ENCODE measurements around the gene GJC2. TPM values are rescaled to one million over a fixed set of nuclear protein-coding genes. Genes with fewer than 3 reads are reported as not detected.

GJC2 gene
- total RNA-seq, 1 experiment from 2014 or later, result 0.76 TPM

- Histone ChIP-seq H3K4me2 (ENCODE audit: low read length) (no peak overlapping the region), H3K9me2 (ENCODE audit: insufficient read depth) (no peaks in the 10 kb centered on the region), H3K9ac (ENCODE audit: low read length) (no peak overlapping the region), H3K4me1 (ENCODE audit: control insufficient read depth in 1 of 2, insufficient read depth in 2 of 2, low read length in 2 of 2) (peaks cover 9 to 34% of the 10 kb centered on the region in 2 experiments; a peak in 3 of 4 replicates), H3K9me3 (ENCODE audit: control insufficient read depth in 1 of 2, insufficient read depth in 1 of 2, low read depth in 1 of 2, low read length in 2 of 2) (no peaks in the 10 kb centered on the region), H3K79me2 (ENCODE audit: insufficient read depth, low read length) (no peaks in the 10 kb centered on the region), H3K4me3 (replicated peaks in 1 of 2; ENCODE audit: low read depth in 1 of 2, low read length in 2 of 2) (no peak overlapping the region), H3K36me3 (ENCODE audit: control insufficient read depth in 1 of 2, insufficient read depth in 2 of 2, low read length in 2 of 2) (no peaks in the 10 kb centered on the region), H3K27ac (ENCODE audit: low read depth, low read length) (no peak overlapping the region), H2AFZ (ENCODE audit: low read depth, low read length, poor library complexity, severe bottlenecking) (no peak overlapping the region), H3K27me3 (ENCODE audit: insufficient read depth, low read length) (no peaks in the 10 kb centered on the region), H4K20me1 (ENCODE audit: insufficient read depth) (no peaks in the 10 kb centered on the region)
- DNase-seq (ENCODE audit: low read depth, low spot score) (no peak), ATAC-seq (no peak)
- POLR2A ChIA-PET, result no interaction called here
- CTCF ChIA-PET, result no interaction called here
- intact Hi-C loops (cut with micrococcal nuclease), result no loop called here
- no peak for TF ChIP-seq SP1 (IDR thresholded peaks at IDR 0.05; ENCODE audit: low read depth)
- TF ChIP-seq ZFX (IDR thresholded peaks at IDR 0.05), result no peak
- TF ChIP-seq ELF1 (IDR thresholded peaks at IDR 0.05; ENCODE audit: borderline replicate concordance, low read depth), result no peak
- TF ChIP-seq CBX3 (IDR thresholded peaks at IDR 0.05; ENCODE audit: low read depth), result no peak
- no peak for TF ChIP-seq EZH2 (IDR thresholded peaks at IDR 0.05)
- TF ChIP-seq CEBPB (IDR thresholded peaks at IDR 0.05; ENCODE audit: low read depth), result no peak
- TF ChIP-seq EGR1 (IDR thresholded peaks at IDR 0.05; ENCODE audit: low read depth), result no peak
- no peak for TF ChIP-seq POLR2AphosphoS5 (IDR thresholded peaks at IDR 0.05; ENCODE audit: low read depth, low read length)
- no peak for TF ChIP-seq MAX (IDR thresholded peaks at IDR 0.05)
- TF ChIP-seq JUND (IDR thresholded peaks at IDR 0.05), result no peak
- TF ChIP-seq POLR2A (IDR thresholded peaks at IDR 0.05; ENCODE audit: borderline replicate concordance, extremely low read depth, insufficient read depth, insufficient read length), result no peak
- no peak for TF ChIP-seq YY1 (IDR thresholded peaks at IDR 0.05; ENCODE audit: extremely low read depth, insufficient replicate concordance, low read depth, low read length)
- no peak for TF ChIP-seq ZNF274 (IDR thresholded peaks at IDR 0.05; ENCODE audit: low read depth, low read length)
- TF ChIP-seq SRF (IDR thresholded peaks at IDR 0.05; ENCODE audit: low read depth), result no peak
- BruUV-seq (replicated peaks), result no TSS peak
- RAD21 ChIA-PET (ENCODE audit: low non-redundant PET in 1 of 2, low total read pairs in 2 of 2, uncharacterized antibody in 2 of 2, unreplicated experiment in 2 of 2), result no interaction called here
Observed at GRCh38 chr1:228160201-228160761, 10.6 kb downstream of the GJC2 start.

All from HCT116 (cell line).